T-helper 2 cell treated with Interferon-gamma antibody and Interleukin-4, amounts not matched to agents 100 ng/mL and 5 ng/mL, for 36 hours (primary cell): ENCODE data around the gene BRAT1. TPM values are rescaled to one million over a fixed set of nuclear protein-coding genes. Genes with fewer than 3 reads are reported as not detected.

Experiments
- intact Hi-C: fragments of 100-400 bp; cut with micrococcal nuclease; formaldehyde crosslinking; loops from one replicate; pipeline ENCODE4 v1.15.1; 2023
- total RNA-seq: library from RNA; stranded (reverse); gene quantifications from 2 replicates; pipeline ENCODE4 v1.2.3, GENCODE V29; 2022

Gene BRAT1
- total RNA-seq, 1 donor from 2014 or later, result 40.0 TPM

GRCh38 chr7:2585446-2585845, 30.1 kb upstream of the BRAT1 start:
- intact Hi-C loops, result no loop called here

GRCh38 chr7:2583798-2584580, 28.7 kb upstream of the BRAT1 start:
- intact Hi-C loops, result no loop called here

- intact Hi-C loops, result no loop called here
Observed at GRCh38 chr7:2582006-2582735, 26.8 kb upstream of the BRAT1 start.

GRCh38 chr7:2580636-2581035, 25.3 kb upstream of the BRAT1 start:
- intact Hi-C loops, result no loop called here

- intact Hi-C loops, result no loop called here
Observed at GRCh38 chr7:2577914-2578680, 22.8 kb upstream of the BRAT1 start.

- intact Hi-C loops, result no loop called here
Observed at GRCh38 chr7:2576742-2577491, 21.6 kb upstream of the BRAT1 start.

GRCh38 chr7:2575733-2576340, 20.5 kb upstream of the BRAT1 start:
- intact Hi-C loops, result no loop called here

GRCh38 chr7:2575046-2575732, 19.9 kb upstream of the BRAT1 start:
- intact Hi-C loops, result no loop called here

GRCh38 chr7:2573761-2574160, 18.4 kb upstream of the BRAT1 start:
- intact Hi-C loops, result no loop called here

- intact Hi-C loops, result no loop called here
Observed at GRCh38 chr7:2572101-2572842, 16.9 kb upstream of the BRAT1 start.

- intact Hi-C loops, result no loop called here
Observed at GRCh38 chr7:2571409-2571808, 16.1 kb upstream of the BRAT1 start.

GRCh38 chr7:2570021-2570420, 14.7 kb upstream of the BRAT1 start:
- intact Hi-C loops, result no loop called here

GRCh38 chr7:2569421-2569820, 14.1 kb upstream of the BRAT1 start:
- intact Hi-C loops, result no loop called here

GRCh38 chr7:2568521-2569223, 13.3 kb upstream of the BRAT1 start:
- intact Hi-C loops, result no loop called here

- intact Hi-C loops, result no loop called here
Observed at GRCh38 chr7:2567679-2568278, 12.5 kb upstream of the BRAT1 start.

- intact Hi-C loops, result no loop called here
Observed at GRCh38 chr7:2566890-2567678, 11.8 kb upstream of the BRAT1 start.

GRCh38 chr7:2566348-2566889, 11.1 kb upstream of the BRAT1 start:
- intact Hi-C loops, result no loop called here
